Common myeloid progenitor, CD34-positive (primary cell): ENCODE results near the gene UQCR11.

Experiments used
- CTCF ChIA-PET: fragments of 350-600 bp; sonication (Branson Sonifier 250); formaldehyde crosslinking; loops from one replicate; lab custom pipeline; 2021; ENCODE audit warnings: antibody characterized with exemption; lab: Charles Lee
- POLR2A ChIA-PET: fragments of 350-600 bp; sonication (Branson Sonifier 250); formaldehyde crosslinking; loops from one replicate; lab custom pipeline; 2021; ENCODE audit warnings: antibody characterized with exemption; lab: Charles Lee
- DNase-seq, 3 donors: peaks; one replicate each; pipeline versions ENCODE4 v3.0.0 to v3.0.0-alpha.2; 2013
- H3K27ac ChIP-seq, 2 experiments: 1 replicate in 1 of 2; 2 replicates in 1 of 2; pipeline ENCODE4 v1.7.0; 2013; ENCODE audit warnings: inconsistent platforms in 2 of 2, low read length in 2 of 2, mild to moderate bottlenecking in 2 of 2, low read depth in 1 of 2, moderate library complexity in 1 of 2; ENCODE audit not compliant: severe bottlenecking in 2 of 2, insufficient read depth in 1 of 2, poor library complexity in 1 of 2
- H3K27me3 ChIP-seq, 5 experiments: replicated peaks in 2 of 5; 1 replicate in 3 of 5; 2 replicates in 2 of 5; pipeline versions ENCODE4 v1.6.1 to v1.7.0; 2013; ENCODE audit warnings: low read length in 4 of 5, mild to moderate bottlenecking in 2 of 5, moderate library complexity in 2 of 5, inconsistent platforms in 1 of 5; ENCODE audit not compliant: insufficient read depth in 5 of 5, control insufficient read depth in 4 of 5
- H3K36me3 ChIP-seq, 4 experiments: 1 replicate in 2 of 4; 2 replicates in 2 of 4; pipeline versions ENCODE4 v1.6.1 to v1.7.0; 2013; ENCODE audit warnings: low read length in 3 of 4, control low read depth in 1 of 4, mild to moderate bottlenecking in 1 of 4; ENCODE audit not compliant: control insufficient read depth in 4 of 4, insufficient read depth in 4 of 4
- H3K4me1 ChIP-seq, 4 experiments: 1 replicate in 3 of 4; 2 replicates in 1 of 4; pipeline versions ENCODE4 v1.6.1 to v1.7.1; 2013; ENCODE audit warnings: low read length in 3 of 4, mild to moderate bottlenecking in 3 of 4, control low read depth in 1 of 4, inconsistent platforms in 1 of 4, moderate library complexity in 1 of 4; ENCODE audit not compliant: control insufficient read depth in 4 of 4, insufficient read depth in 4 of 4; ENCODE audit errors: control extremely low read depth in 1 of 4
- H3K4me3 ChIP-seq, 7 experiments: 1 replicate in 4 of 7; 2 replicates in 3 of 7; pipeline versions ENCODE4 v1.5.1 to v1.7.0; 2013; ENCODE audit warnings: mild to moderate bottlenecking in 7 of 7, low read length in 6 of 7, moderate library complexity in 6 of 7, inconsistent platforms in 2 of 7, low read depth in 2 of 7, control low read depth in 1 of 7; ENCODE audit not compliant: insufficient read depth in 4 of 7, control insufficient read depth in 1 of 7; ENCODE audit errors: extremely low read depth in 1 of 7
- H3K9me3 ChIP-seq, 5 experiments: 1 replicate in 4 of 5; 2 replicates in 1 of 5; pipeline versions ENCODE4 v1.6.1 to v1.7.1; 2013; ENCODE audit warnings: low read length in 4 of 5, mild to moderate bottlenecking in 2 of 5, inconsistent platforms in 1 of 5, low read depth in 1 of 5, moderate library complexity in 1 of 5; ENCODE audit not compliant: control insufficient read depth in 4 of 5, insufficient read depth in 2 of 5; ENCODE audit errors: control extremely low read depth in 1 of 5
- WGBS: methylation state at CpG from one replicate; pipeline ENCODE4 v1.1.5; 2013; ENCODE audit not compliant: insufficient coverage; 5-methylcytosine and 5-hydroxymethylcytosine counted together

The UQCR11 gene

GRCh38 chr19:1621574-1621973 is 16.3 kb upstream of the UQCR11 start:
- WGBS, result 99% methylated on average over 14 of the region's 23 CpGs
- Histone ChIP-seq H3K36me3 (peaks cover 9 to 82% (median 50%) of the 10 kb centered on the region in 4 experiments), H3K9me3 (no peaks in the 10 kb centered on the region), H3K27me3 (no peaks in the 10 kb centered on the region), H3K27ac (no peak overlapping the region), H3K4me1 (peaks cover 0 to 3% (median 0%) of the 10 kb centered on the region in 4 experiments), H3K4me3 (no peak overlapping the region)
- POLR2A ChIA-PET, result interaction anchor here (0.6 kb wide), 1 partner anchor 45 kb away, joined by 3 read pairs; no protein-coding TSS in a partner anchor
- CTCF ChIA-PET, result no interaction called here
- DNase-seq, result no peak

- H3K9me3 ChIP-seq, result no peaks in the 10 kb centered on the region
- POLR2A ChIA-PET, result interaction anchor here (0.6 kb wide), 1 partner anchor 46 kb away, joined by 3 read pairs; no protein-coding TSS in a partner anchor
- H3K4me1 ChIP-seq, result peaks cover 0 to 3% (median 0%) of the 10 kb centered on the region in 4 experiments
- no peak overlapping the region for H3K4me3 ChIP-seq
- 98% methylated on average over 19 of the region's 19 CpGs for WGBS
- no peak for DNase-seq
- no peaks in the 10 kb centered on the region for H3K27me3 ChIP-seq
- CTCF ChIA-PET, result no interaction called here
- peaks cover 9 to 85% (median 52%) of the 10 kb centered on the region in 4 experiments for H3K36me3 ChIP-seq
- H3K27ac ChIP-seq, result no peak overlapping the region
Measured at GRCh38 chr19:1621021-1621420, 15.8 kb upstream of the UQCR11 start.

DNA sequence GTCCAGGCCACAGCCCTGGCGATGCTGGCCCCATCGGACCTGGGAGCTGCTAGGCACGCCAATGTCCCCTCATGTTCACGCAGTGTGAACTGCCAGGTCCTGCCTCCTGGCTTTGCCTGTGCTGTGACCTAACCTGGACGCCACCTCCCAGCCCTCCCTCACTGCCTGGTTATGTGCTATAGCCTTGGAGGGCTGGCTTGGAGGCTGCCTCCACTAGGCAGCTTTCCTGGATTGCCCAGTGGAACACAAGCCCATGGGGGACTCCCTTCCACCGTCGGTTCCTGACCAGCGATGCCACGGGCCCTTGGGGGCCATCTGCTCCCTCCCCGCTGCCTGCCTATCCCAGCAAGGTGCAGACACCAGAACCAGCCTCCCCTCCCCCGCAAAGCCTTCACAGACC is 15.2 kb upstream of the UQCR11 start:
- DNase-seq, result no peak
- WGBS, result 95% methylated on average over 8 of the region's 11 CpGs
- Histone ChIP-seq H3K27me3 (no peaks in the 10 kb centered on the region), H3K4me3 (no peak overlapping the region), H3K36me3 (peaks cover 9 to 86% (median 56%) of the 10 kb centered on the region in 4 experiments), H3K9me3 (no peaks in the 10 kb centered on the region), H3K4me1 (peaks cover 0 to 3% (median 0%) of the 10 kb centered on the region in 4 experiments), H3K27ac (no peak overlapping the region)
- POLR2A ChIA-PET, result no interaction called here
- CTCF ChIA-PET, result no interaction called here

GRCh38 chr19:1619703-1620102 is 14.4 kb upstream of the UQCR11 start:
- H3K27me3 ChIP-seq, result no peaks in the 10 kb centered on the region
- peaks cover 0 to 2% (median 0%) of the 10 kb centered on the region in 4 experiments for H3K4me1 ChIP-seq
- CTCF ChIA-PET, result no interaction called here
- POLR2A ChIA-PET, result no interaction called here
- no peak for DNase-seq
- H3K9me3 ChIP-seq, result no peaks in the 10 kb centered on the region
- no peak overlapping the region for H3K4me3 ChIP-seq
- WGBS, result 97% methylated on average over 6 of the region's 18 CpGs
- H3K36me3 ChIP-seq, result peaks cover 5 to 87% (median 56%) of the 10 kb centered on the region in 4 experiments
- no peak overlapping the region for H3K27ac ChIP-seq

- 96% methylated on average over 26 of the region's 26 CpGs for WGBS
- H3K36me3 ChIP-seq, result peaks cover 5 to 89% (median 60%) of the 10 kb centered on the region in 4 experiments
- no peaks in the 10 kb centered on the region for H3K9me3 ChIP-seq
- DNase-seq, result no peak
- ChIA-PET POLR2A (no interaction called here), CTCF (interaction anchor here (1.1 to 2.0 kb wide), 3 partner anchors 9 to 32 kb away, joined by 3 to 5 read pairs (median 4); no protein-coding TSS in a partner anchor)
- H3K4me1 ChIP-seq, result no peaks in the 10 kb centered on the region
- no peak overlapping the region for H3K27ac ChIP-seq
- no peak overlapping the region for H3K4me3 ChIP-seq
- H3K27me3 ChIP-seq, result no peaks in the 10 kb centered on the region
Measured at GRCh38 chr19:1619094-1619439, 13.8 kb upstream of the UQCR11 start.

DNA sequence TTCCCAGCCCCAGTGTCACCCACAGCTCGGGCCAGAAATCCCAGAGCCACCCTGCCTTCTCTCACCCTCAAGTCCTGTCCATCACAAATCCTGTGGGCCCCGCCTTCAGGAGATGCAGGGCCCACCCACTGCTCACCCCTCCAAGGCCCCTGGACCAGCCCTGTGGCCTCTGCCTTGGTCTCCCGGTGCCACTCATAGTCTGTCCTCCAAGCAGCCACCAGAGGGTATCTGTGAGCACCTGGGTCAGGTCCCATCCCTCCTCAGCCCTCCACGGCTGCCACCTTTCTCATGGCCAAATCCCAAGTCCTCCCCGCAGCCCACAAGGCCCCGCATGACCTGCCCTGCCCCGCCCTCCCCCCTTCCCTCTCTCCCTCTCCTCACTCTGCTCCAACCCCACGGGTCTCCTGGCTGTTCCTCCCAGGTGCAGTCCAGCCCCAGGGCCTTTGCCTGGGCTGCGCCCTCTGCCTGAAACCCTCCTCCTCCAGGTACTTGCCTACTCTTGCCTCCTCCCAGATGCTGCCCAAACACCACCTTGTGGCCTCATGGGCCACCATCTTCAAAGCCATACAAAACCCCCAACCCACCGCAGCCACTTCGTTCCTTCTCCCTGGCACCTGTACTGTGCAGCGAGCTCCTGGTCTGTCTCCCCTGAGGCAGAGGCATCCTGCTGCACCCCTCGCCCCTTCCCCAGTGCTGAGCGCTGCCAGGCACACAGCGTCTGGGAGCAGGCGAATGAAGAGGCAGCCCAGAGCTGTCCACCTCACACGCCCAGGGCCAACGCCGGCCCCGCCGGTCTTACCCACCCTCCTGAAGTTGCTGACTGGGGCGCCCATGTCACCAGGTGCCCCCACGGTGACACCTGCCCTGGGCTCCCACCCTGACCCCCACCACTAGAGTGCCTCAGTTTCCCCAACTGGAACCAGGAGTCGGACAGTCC is 13.2 kb upstream of the UQCR11 start:
- Histone ChIP-seq H3K27ac (no peak overlapping the region), H3K4me3 (no peak overlapping the region), H3K27me3 (no peaks in the 10 kb centered on the region), H3K4me1 (no peaks in the 10 kb centered on the region), H3K36me3 (peaks cover 5 to 92% (median 64%) of the 10 kb centered on the region in 4 experiments), H3K9me3 (no peaks in the 10 kb centered on the region)
- POLR2A ChIA-PET, result interaction anchor here (0.6 kb wide), 1 partner anchor 176 kb away, joined by 3 read pairs; no protein-coding TSS in a partner anchor
- 93% methylated on average over 20 of the region's 24 CpGs for WGBS
- DNase-seq, result peak; percentile 11 to 35 (median 20)
- CTCF ChIA-PET, result interaction anchor here (1.0 to 2.0 kb wide), 5 partner anchors 9 to 32 kb away, joined by 3 to 11 read pairs (median 4); partner anchors contain the start of gene UQCR11

- Histone ChIP-seq H3K36me3 (peaks cover 5 to 94% (median 66%) of the 10 kb centered on the region in 4 experiments), H3K9me3 (no peaks in the 10 kb centered on the region), H3K4me3 (no peak overlapping the region), H3K4me1 (no peaks in the 10 kb centered on the region), H3K27me3 (no peaks in the 10 kb centered on the region), H3K27ac (no peak overlapping the region)
- ChIA-PET CTCF (interaction anchor here (0.9 to 1.8 kb wide), 2 partner anchors 10 to 209 kb away, joined by 3 to 11 read pairs; partner anchors contain the start of gene UQCR11), POLR2A (no interaction called here)
- WGBS, result 80% methylated on average over 4 of the region's 4 CpGs
- no peak for DNase-seq
Measured at GRCh38 chr19:1616875-1617274, 11.6 kb upstream of the UQCR11 start.
